HepG2 (cell line): ENCODE measurements around the gene AHNAK. TPM values are rescaled to one million over a fixed set of nuclear protein-coding genes. Genes with fewer than 3 reads are reported as not detected.
"Not testable (repeated sequence)": the region's sequence is repeated elsewhere in the genome, so short reads cannot be mapped to it uniquely, and the experiment has no call there.

Experiments used
- ATAC-seq: fragments of 200-7000 bp; cut with Tn5 transposase; 3 replicates; pipeline ENCODE4 v1.9.1; 2020; ENCODE audit warnings: mild to moderate bottlenecking, moderate library complexity
- BruUV-seq: library from RNA; stranded (reverse); fragments of 400-500 nt; replicated peaks from 2 replicates; lab custom pipeline; 2021; lab: Mats Ljungman, UMichigan
- CTCF ChIA-PET: fragments of 300-600 bp; formaldehyde crosslinking; extraction: SDS; loops from one replicate; lab custom pipeline; 2021; ENCODE audit warnings: low total read pairs, inconsistent platforms, low intra/inter-chr PET ratio; lab: Yijun Ruan, JAX
- POLR2A ChIA-PET: fragments of 350-600 bp; sonication (Branson Sonifier 250); formaldehyde crosslinking; loops from one replicate; lab custom pipeline; 2020; ENCODE audit warnings: antibody characterized with exemption, inconsistent platforms; lab: Yijun Ruan, JAX
- DNase-seq: peaks from one replicate; pipeline ENCODE4 v3.0.0-alpha.2; 2015; ENCODE audit warnings: low spot score
- FAIRE-seq: peaks from 3 replicates; lab custom pipeline; 2011; peaks lifted over from hg19 to GRCh38; lab: Jason Lieb, UNC
- H2AFZ ChIP-seq: one replicate; pipeline ENCODE4 v1.6.1; 2011; ENCODE audit warnings: low read length, inconsistent platforms
- H3K27ac ChIP-seq: fragments of 300-600 bp; 3 replicates; pipeline ENCODE4 v1.8.0; 2011; ENCODE audit warnings: mixed run types, mild to moderate bottlenecking, mixed read lengths, low read length, inconsistent platforms; ENCODE audit not compliant: insufficient read depth; ENCODE audit errors: extremely low read length
- H3K27me3 ChIP-seq, 2 experiments: fragments of 200-600 bp in 1 of 2; 2 replicates in 1 of 2; 3 replicates in 1 of 2; pipeline versions ENCODE4 v1.6.0 to v1.8.0; 2011; ENCODE audit warnings: low read length in 2 of 2, mild to moderate bottlenecking in 2 of 2, moderate library complexity in 2 of 2, inconsistent platforms in 1 of 2; ENCODE audit not compliant: insufficient read depth in 2 of 2, control insufficient read depth in 1 of 2
- H3K36me3 ChIP-seq, 2 experiments: fragments of 200-600 bp in 1 of 2; replicated peaks in 1 of 2; 2 replicates in 1 of 2; 3 replicates in 1 of 2; pipeline versions ENCODE4 v1.5.1 to v1.8.0; 2011; ENCODE audit warnings: low read length in 2 of 2, inconsistent platforms in 1 of 2; ENCODE audit not compliant: insufficient read depth in 2 of 2, control insufficient read depth in 1 of 2
- H3K4me1 ChIP-seq: 2 replicates; pipeline ENCODE4 v1.5.1; 2012; ENCODE audit warnings: low read length, inconsistent platforms; ENCODE audit not compliant: insufficient read depth
- H3K4me2 ChIP-seq: 2 replicates; pipeline ENCODE4 v1.6.0; 2011; ENCODE audit warnings: low read depth, low read length, inconsistent platforms
- H3K4me3 ChIP-seq, 3 experiments: fragments of 200-600 bp in 1 of 3; sonication (generic), shearing (Covaris generic) in 1 of 3; replicated peaks in 1 of 3; 2 replicates each; pipeline ENCODE4 v1.5.1; 2011 to 2016; ENCODE audit warnings: low read length in 3 of 3, inconsistent platforms in 2 of 3, low read depth in 2 of 3, mild to moderate bottlenecking in 2 of 3, control low read depth in 1 of 3, mixed read lengths in 1 of 3; ENCODE audit not compliant: insufficient read depth in 1 of 3
- H3K79me2 ChIP-seq: one replicate; pipeline ENCODE4 v1.6.1; 2011; ENCODE audit warnings: low read length, inconsistent platforms; ENCODE audit not compliant: insufficient read depth
- H3K9ac ChIP-seq: 2 replicates; pipeline ENCODE4 v1.6.0; 2011; ENCODE audit warnings: mild to moderate bottlenecking, low read depth, low read length, inconsistent platforms; ENCODE audit not compliant: insufficient read depth
- H3K9me3 ChIP-seq: 2 replicates; pipeline ENCODE4 v1.5.1; 2012; ENCODE audit warnings: mild to moderate bottlenecking, low read length
- H4K20me1 ChIP-seq: 2 replicates; pipeline ENCODE4 v1.6.0; 2011; ENCODE audit warnings: inconsistent platforms, mild to moderate bottlenecking, low read length, moderate library complexity; ENCODE audit not compliant: insufficient read depth
- ATF7 ChIP-seq, 2 experiments: fragments of 450-650 bp in 1 of 2; sonication (generic) in 1 of 2; formaldehyde crosslinking in 1 of 2; IDR thresholded peaks; 2 replicates each; pipeline versions ENCODE4 v1.4.0 to v1.6.1; 2016 to 2020; ENCODE audit warnings: antibody characterized with exemption in 1 of 2, mild to moderate bottlenecking in 1 of 2, missing genetic modification reagents in 1 of 2
- CREB1 ChIP-seq, 2 experiments: fragments of 450-650 bp in 1 of 2; IDR thresholded peaks; 2 replicates each; pipeline ENCODE4 v1.6.1; 2016 to 2017; ENCODE audit warnings: control low read depth in 1 of 2, mild to moderate bottlenecking in 1 of 2, missing compliant biosample characterization in 1 of 2, missing genetic modification characterization in 1 of 2
- FOXK1 ChIP-seq: sonication (generic); formaldehyde crosslinking; IDR thresholded peaks from 2 replicates; pipeline ENCODE4 v1.4.0; 2020; ENCODE audit warnings: low read depth, missing genetic modification reagents, borderline replicate concordance
- NFAT5 ChIP-seq: sonication (generic); formaldehyde crosslinking; IDR thresholded peaks from 2 replicates; pipeline ENCODE4 v1.4.0; 2020; ENCODE audit warnings: missing genetic modification reagents
- SMC3 ChIP-seq: IDR thresholded peaks from 2 replicates; pipeline ENCODE4 v1.6.1; 2011; ENCODE audit warnings: low read length, improper control_type of control experiment
- THAP11 ChIP-seq: IDR thresholded peaks from 2 replicates; pipeline ENCODE4 v1.6.1; 2016; ENCODE audit warnings: missing biosample characterization, missing genetic modification reagents
- ZNF484 ChIP-seq: sonication (generic); formaldehyde crosslinking; IDR thresholded peaks from 2 replicates; pipeline ENCODE4 v1.5.1; 2020; ENCODE audit warnings: mild to moderate bottlenecking, low read depth, missing genetic modification reagents, borderline replicate concordance
- WGBS: methylation state at CpG from one replicate; pipeline ENCODE4 v1.1.6; 2017; ENCODE audit warnings: low lambda C conversion rate; 5-methylcytosine and 5-hydroxymethylcytosine counted together
- in situ Hi-C: cut with HindIII; loops from 2 replicates; pipeline ENCODE4 v1.10.0; 2017; ENCODE audit warnings: low pct_unique_long_range_greater_than_20kb; ENCODE audit not compliant: extremely low pct_ligation_motif_present
- intact Hi-C: fragments of 100-400 bp; cut with micrococcal nuclease; formaldehyde crosslinking; loops from one replicate; pipeline ENCODE4 v1.10.0; 2022; ENCODE audit not compliant: unreplicated experiment
- polyA plus RNA-seq, 8 experiments: library from polyadenylated mRNA; depleted of rRNA in 3 of 8; stranded (reverse) in 7 of 8; unstranded in 1 of 8; fragments of >200 nt; fragmentation: Illumina TruSeq in 4 of 8; extraction: Trizol in 4 of 8; gene quantifications; 2 replicates each; pipeline versions ENCODE4 v1.2.1 to v1.2.3, GENCODE V29; 2011 to 2016; ENCODE audit warnings: low read depth in 4 of 8, missing spikeins in 1 of 8, mixed read lengths in 1 of 8; ENCODE audit not compliant: insufficient read depth in 1 of 8
- total RNA-seq, 5 experiments: library from RNA; depleted of rRNA; stranded (reverse); fragments of >200 nt; fragmentation: Illumina TruSeq; extraction: Trizol; gene quantifications; 2 replicates each; pipeline ENCODE4 v1.2.3, GENCODE V29; 2016; ENCODE audit warnings: low read depth in 1 of 5

The AHNAK gene
- total and polyA plus RNA-seq, 2 of the 13 experiments (the other 11 are each of a cell fraction or from before 2014, with no cell fraction given), result 23.4 to 25.0 TPM

- no peak for TF ChIP-seq NFAT5
- peak; percentile 93 for TF ChIP-seq CREB1 (IDR thresholded peaks at IDR 0.05)
- TF ChIP-seq CREB1 (CRISPR knock-in tag; IDR thresholded peaks at IDR 0.05), result no peak
- no peak for TF ChIP-seq THAP11 (CRISPR knock-in tag)
- TF ChIP-seq ATF7 (IDR thresholded peaks at IDR 0.05), result peak; percentile 95
- no peak for TF ChIP-seq ATF7 (CRISPR knock-in tag; IDR thresholded peaks at IDR 0.05)
- TF ChIP-seq SMC3, result no peak
- no peak for TF ChIP-seq ZNF484 (CRISPR knock-in tag)
- no peak for TF ChIP-seq FOXK1 (CRISPR knock-in tag)
Observed at GRCh38 chr11:62450543-62451240, 95.9 kb downstream of the AHNAK start (continued).

- FAIRE-seq, H3K27ac ChIP-seq, H3K9me3 ChIP-seq, H3K4me3 ChIP-seq, H3K36me3 ChIP-seq, H3K79me2 ChIP-seq, ATAC-seq, H3K4me2 ChIP-seq, in situ Hi-C loops, BruUV-seq, DNase-seq, intact Hi-C loops, H4K20me1 ChIP-seq, CTCF ChIA-PET, H2AFZ ChIP-seq, H3K9ac ChIP-seq: not testable (repeated sequence)
- Histone ChIP-seq H3K4me1 (peaks cover 15% of the 10 kb centered on the region), H3K27me3 (peaks cover 3 to 22% of the 10 kb centered on the region in 2 experiments; a peak in 4 of 5 replicates)
- POLR2A ChIA-PET, result interaction anchor here (0.5 to 1.7 kb wide), 2 partner anchors 8 to 28 kb away, joined by 3 to 6 read pairs; no protein-coding TSS in a partner anchor
- 57% methylated on average over 7 of the region's 7 CpGs for WGBS
Observed at GRCh38 chr11:62449912-62450311, 96.7 kb downstream of the AHNAK start.
